ENCODE data around the gene VPS16. TPM values are rescaled to one million over a fixed set of nuclear protein-coding genes. Genes with fewer than 3 reads are reported as not detected.

VPS16 gene
- total RNA-seq, 1 experiment from 2014 or later = 38.1 TPM

DNA sequence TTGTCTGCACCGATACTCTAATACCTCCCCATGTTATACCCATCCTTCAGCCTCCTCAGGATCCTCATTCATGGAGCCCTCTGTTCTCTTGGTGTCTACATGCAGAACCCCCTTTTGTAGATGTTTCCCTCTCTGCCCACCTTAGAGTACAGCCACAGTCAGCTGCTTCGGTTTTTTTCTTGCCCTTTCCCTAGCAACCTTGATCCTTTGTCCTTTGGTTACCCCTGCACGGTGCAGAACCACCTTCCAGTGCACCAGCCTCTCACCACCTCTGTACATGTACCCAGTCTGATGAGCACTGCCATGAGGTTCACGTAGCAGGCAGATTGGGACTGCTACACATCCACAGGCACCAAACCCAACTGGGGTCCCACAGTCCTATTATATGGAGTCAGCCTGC, 7.3 kb downstream of the VPS16 start:
- Histone ChIP-seq H3K9ac (ENCODE audit: low read length) (no peak overlapping the region), H4K20me1 (ENCODE audit: insufficient read depth) (no peaks in the 10 kb centered on the region), H3K4me2 (ENCODE audit: low read length) (no peak overlapping the region), H3K27ac (ENCODE audit: low read depth, low read length) (no peak overlapping the region), H3K79me2 (ENCODE audit: insufficient read depth, low read length) (no peaks in the 10 kb centered on the region), H3K9me3 (ENCODE audit: control insufficient read depth in 1 of 2, insufficient read depth in 1 of 2, low read depth in 1 of 2, low read length in 2 of 2) (no peaks in the 10 kb centered on the region), H3K36me3 (ENCODE audit: control insufficient read depth in 1 of 2, insufficient read depth in 2 of 2, low read length in 2 of 2) (no peaks in the 10 kb centered on the region), H3K27me3 (ENCODE audit: insufficient read depth, low read length) (no peaks in the 10 kb centered on the region), H3K4me3 (replicated peaks in 1 of 2; ENCODE audit: low read depth in 1 of 2, low read length in 2 of 2) (no peak overlapping the region), H2AFZ (ENCODE audit: low read depth, low read length, poor library complexity, severe bottlenecking) (no peak overlapping the region), H3K4me1 (ENCODE audit: control insufficient read depth in 1 of 2, insufficient read depth in 2 of 2, low read length in 2 of 2) (no peaks in the 10 kb centered on the region), H3K9me2 (ENCODE audit: insufficient read depth) (no peaks in the 10 kb centered on the region)
- intact Hi-C loops (cut with micrococcal nuclease) = no loop called here
- no peak for TF ChIP-seq YY1 (IDR thresholded peaks at IDR 0.05; ENCODE audit: extremely low read depth, insufficient replicate concordance, low read depth, low read length)
- no TSS peak for BruUV-seq (replicated peaks)
- ChIA-PET RAD21 (ENCODE audit: low non-redundant PET in 1 of 2, low total read pairs in 2 of 2, uncharacterized antibody in 2 of 2, unreplicated experiment in 2 of 2) (no interaction called here), POLR2A (no interaction called here), CTCF (no interaction called here)
- ATAC-seq = no peak
- no peak for DNase-seq (ENCODE audit: low read depth, low spot score)

- no peak for DNase-seq (ENCODE audit: low read depth, low spot score)
- Histone ChIP-seq H3K9me2 (ENCODE audit: insufficient read depth) (no peaks in the 10 kb centered on the region), H4K20me1 (ENCODE audit: insufficient read depth) (no peaks in the 10 kb centered on the region), H2AFZ (ENCODE audit: low read depth, low read length, poor library complexity, severe bottlenecking) (no peak overlapping the region), H3K27ac (ENCODE audit: low read depth, low read length) (no peak overlapping the region), H3K27me3 (ENCODE audit: insufficient read depth, low read length) (no peaks in the 10 kb centered on the region), H3K9ac (ENCODE audit: low read length) (no peak overlapping the region), H3K9me3 (ENCODE audit: control insufficient read depth in 1 of 2, insufficient read depth in 1 of 2, low read depth in 1 of 2, low read length in 2 of 2) (no peaks in the 10 kb centered on the region), H3K4me1 (ENCODE audit: control insufficient read depth in 1 of 2, insufficient read depth in 2 of 2, low read length in 2 of 2) (no peaks in the 10 kb centered on the region), H3K36me3 (ENCODE audit: control insufficient read depth in 1 of 2, insufficient read depth in 2 of 2, low read length in 2 of 2) (no peaks in the 10 kb centered on the region), H3K4me3 (replicated peaks in 1 of 2; ENCODE audit: low read depth in 1 of 2, low read length in 2 of 2) (no peak overlapping the region), H3K4me2 (ENCODE audit: low read length) (no peak overlapping the region), H3K79me2 (ENCODE audit: insufficient read depth, low read length) (no peaks in the 10 kb centered on the region)
- no peak for ATAC-seq
- intact Hi-C loops (cut with micrococcal nuclease) = no loop called here
- CTCF ChIA-PET = no interaction called here
- TF ChIP-seq EGR1 (IDR thresholded peaks at IDR 0.05; ENCODE audit: low read depth) (no peak), ELF1 (IDR thresholded peaks at IDR 0.05; ENCODE audit: borderline replicate concordance, low read depth) (no peak)
- RAD21 ChIA-PET (ENCODE audit: low non-redundant PET in 1 of 2, low total read pairs in 2 of 2, uncharacterized antibody in 2 of 2, unreplicated experiment in 2 of 2) = no interaction called here
- POLR2A ChIA-PET = no interaction called here
- BruUV-seq (replicated peaks) = no TSS peak
These were observed 9.0 kb downstream of the VPS16 start for GRCh38 chr20:2849529-2849928.

GRCh38 chr20:2851086-2851485, 10.5 kb downstream of the VPS16 start:
- Histone ChIP-seq H3K9me3 (ENCODE audit: control insufficient read depth in 1 of 2, insufficient read depth in 1 of 2, low read depth in 1 of 2, low read length in 2 of 2) (no peaks in the 10 kb centered on the region), H3K4me3 (replicated peaks in 1 of 2; ENCODE audit: low read depth in 1 of 2, low read length in 2 of 2) (no peak overlapping the region), H3K79me2 (ENCODE audit: insufficient read depth, low read length) (no peaks in the 10 kb centered on the region), H3K4me1 (ENCODE audit: control insufficient read depth in 1 of 2, insufficient read depth in 2 of 2, low read length in 2 of 2) (no peaks in the 10 kb centered on the region), H4K20me1 (ENCODE audit: insufficient read depth) (no peaks in the 10 kb centered on the region), H3K27ac (ENCODE audit: low read depth, low read length) (no peak overlapping the region), H3K36me3 (ENCODE audit: control insufficient read depth in 1 of 2, insufficient read depth in 2 of 2, low read length in 2 of 2) (no peaks in the 10 kb centered on the region), H3K27me3 (ENCODE audit: insufficient read depth, low read length) (no peaks in the 10 kb centered on the region), H3K9ac (ENCODE audit: low read length) (no peak overlapping the region), H2AFZ (ENCODE audit: low read depth, low read length, poor library complexity, severe bottlenecking) (no peak overlapping the region), H3K9me2 (ENCODE audit: insufficient read depth) (no peaks in the 10 kb centered on the region), H3K4me2 (ENCODE audit: low read length) (no peak overlapping the region)
- ChIA-PET POLR2A (no interaction called here), CTCF (interaction anchor here (2.0 to 2.5 kb wide), 2 partner anchors 95 to 99 kb away, joined by 11 to 29 read pairs; no protein-coding TSS in a partner anchor), RAD21 (ENCODE audit: low non-redundant PET in 1 of 2, low total read pairs in 2 of 2, uncharacterized antibody in 2 of 2, unreplicated experiment in 2 of 2) (interaction anchor here in 1 of 2 experiments (2.1 kb wide), 1 partner anchor 95 kb away, joined by 6 read pairs; no protein-coding TSS in a partner anchor)
- intact Hi-C loops (cut with micrococcal nuclease) = loop anchor here (5.0 kb wide), 1 partner anchor 164 kb away; no protein-coding TSS in a partner anchor
- ATAC-seq (no peak), DNase-seq (ENCODE audit: low read depth, low spot score) (no peak)
- no TSS peak for BruUV-seq (replicated peaks)
- TF ChIP-seq RAD21 (IDR thresholded peaks at IDR 0.05; ENCODE audit: low read depth) (no peak), YY1 (IDR thresholded peaks at IDR 0.05; ENCODE audit: extremely low read depth, insufficient replicate concordance, low read depth, low read length) (no peak), ELF1 (IDR thresholded peaks at IDR 0.05; ENCODE audit: borderline replicate concordance, low read depth) (no peak), ZNF274 (IDR thresholded peaks at IDR 0.05; ENCODE audit: low read depth, low read length) (no peak), CBX3 (IDR thresholded peaks at IDR 0.05; ENCODE audit: low read depth) (no peak)
- TF ChIP-seq, protein P1, sequence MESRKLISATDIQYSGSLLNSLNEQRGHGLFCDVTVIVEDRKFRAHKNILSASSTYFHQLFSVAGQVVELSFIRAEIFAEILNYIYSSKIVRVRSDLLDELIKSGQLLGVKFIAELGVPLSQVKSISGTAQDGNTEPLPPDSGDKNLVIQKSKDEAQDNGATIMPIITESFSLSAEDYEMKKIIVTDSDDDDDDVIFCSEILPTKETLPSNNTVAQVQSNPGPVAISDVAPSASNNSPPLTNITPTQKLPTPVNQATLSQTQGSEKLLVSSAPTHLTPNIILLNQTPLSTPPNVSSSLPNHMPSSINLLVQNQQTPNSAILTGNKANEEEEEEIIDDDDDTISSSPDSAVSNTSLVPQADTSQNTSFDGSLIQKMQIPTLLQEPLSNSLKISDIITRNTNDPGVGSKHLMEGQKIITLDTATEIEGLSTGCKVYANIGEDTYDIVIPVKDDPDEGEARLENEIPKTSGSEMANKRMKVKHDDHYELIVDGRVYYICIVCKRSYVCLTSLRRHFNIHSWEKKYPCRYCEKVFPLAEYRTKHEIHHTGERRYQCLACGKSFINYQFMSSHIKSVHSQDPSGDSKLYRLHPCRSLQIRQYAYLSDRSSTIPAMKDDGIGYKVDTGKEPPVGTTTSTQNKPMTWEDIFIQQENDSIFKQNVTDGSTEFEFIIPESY (IDR thresholded peaks at IDR 0.05; ENCODE audit: extremely low read depth, insufficient replicate concordance, low read length) = no peak
